HS-27A (cell line): Measurements from ENCODE around the gene KCTD4.
"Not testable (repeated sequence)": the region's sequence is repeated elsewhere in the genome, so short reads cannot be mapped to it uniquely, and the experiment has no call there.

Experiments used
- DNase-seq: peaks from one replicate; pipeline ENCODE4 v3.0.0-alpha.2; 2012; ENCODE audit warnings: low read depth, missing footprints

Gene KCTD4

DNA sequence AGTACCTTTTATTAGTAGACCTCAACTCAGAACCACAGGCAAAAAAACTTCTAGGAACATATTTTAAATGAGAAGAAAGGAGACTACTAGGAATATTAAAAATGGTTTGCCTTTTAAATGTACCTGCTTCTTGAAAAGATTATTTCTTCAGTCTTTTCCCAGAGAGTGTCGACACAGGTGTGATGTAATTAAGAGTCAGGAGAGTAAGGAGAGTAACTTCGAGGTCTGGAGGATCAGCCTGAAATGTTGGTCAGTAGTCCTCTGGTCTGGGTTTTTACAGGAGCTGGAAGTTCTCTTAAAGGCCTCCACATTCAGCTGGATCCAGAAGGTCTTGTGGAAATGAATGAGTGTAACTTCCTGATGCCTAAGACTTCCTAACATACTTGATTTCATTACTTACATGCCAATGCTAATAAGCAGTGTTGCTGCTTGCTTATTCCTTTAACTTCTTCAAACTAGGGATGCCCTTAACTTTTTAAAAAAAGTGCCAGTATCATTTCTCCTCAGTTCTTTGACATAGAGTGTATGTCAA, at the start of gene KCTD4:
TSS of gene KCTD4 (minus strand) at position 345 of the 532 bp plus-strand sequence. CDS start 6,478 bp downstream, outside the sequence.
- DNase-seq = no peak

DNA sequence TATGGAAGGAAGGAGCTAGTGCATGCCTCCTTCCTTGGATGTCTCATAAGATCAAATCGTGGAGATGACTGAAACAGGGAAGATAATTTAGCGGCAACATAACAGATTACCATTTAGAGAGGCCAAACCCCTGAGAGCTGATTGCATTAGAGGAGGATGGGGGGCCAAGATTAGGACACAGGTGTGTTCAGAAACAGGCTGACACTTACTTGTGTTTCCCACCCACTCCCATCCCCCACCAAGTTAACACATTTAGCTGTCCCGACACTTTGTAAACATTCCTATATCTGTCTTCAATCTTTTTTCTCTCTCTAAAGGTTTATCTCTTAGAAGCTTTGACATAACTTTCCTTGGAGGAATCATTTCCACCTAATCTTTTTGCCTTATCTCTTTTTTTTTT, 48.8 kb upstream of the KCTD4 start:
- DNase-seq = no peak

GRCh38 chr13:45244736-45245135, 43.9 kb upstream of the KCTD4 start:
- not testable (repeated sequence) for DNase-seq

DNA sequence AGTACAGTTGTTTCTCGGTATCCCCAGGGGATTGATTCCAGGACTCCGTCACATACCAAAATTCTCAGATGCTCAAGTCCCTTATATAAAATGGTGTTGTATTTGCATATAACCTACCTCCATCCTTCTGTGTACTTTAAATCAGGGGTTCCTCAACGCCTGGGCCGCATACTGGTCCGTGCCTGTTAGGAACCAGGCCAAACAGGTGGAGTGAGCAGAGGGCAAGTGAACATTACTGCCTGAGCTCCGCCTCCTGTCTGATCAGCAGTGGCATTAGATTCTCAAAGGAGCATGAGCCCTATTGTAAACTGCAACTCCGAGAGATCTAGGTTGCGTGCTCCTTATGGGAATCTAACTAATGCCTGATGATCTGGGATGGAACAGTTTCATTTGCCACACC, 42.2 kb upstream of the KCTD4 start:
- DNase-seq = no peak

DNA sequence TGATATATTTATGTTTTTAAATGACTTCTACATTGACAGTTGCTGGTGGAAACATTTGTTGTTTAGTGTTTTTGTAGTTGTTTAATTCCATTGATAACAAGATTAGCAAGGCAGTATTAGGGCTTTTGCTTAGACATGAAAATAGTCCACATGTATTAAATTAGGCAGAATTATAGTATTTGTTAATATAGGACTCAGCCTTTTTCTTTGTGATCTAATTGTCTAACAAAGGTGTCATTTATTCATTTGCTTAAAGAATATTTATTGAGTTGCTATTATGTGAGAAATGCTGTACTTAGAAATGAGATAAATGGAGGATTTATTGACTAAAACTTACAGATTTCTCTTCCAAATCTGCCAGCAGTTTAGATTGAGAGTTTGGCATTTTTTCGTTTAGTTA, 41.7 kb upstream of the KCTD4 start:
- no peak for DNase-seq

DNA sequence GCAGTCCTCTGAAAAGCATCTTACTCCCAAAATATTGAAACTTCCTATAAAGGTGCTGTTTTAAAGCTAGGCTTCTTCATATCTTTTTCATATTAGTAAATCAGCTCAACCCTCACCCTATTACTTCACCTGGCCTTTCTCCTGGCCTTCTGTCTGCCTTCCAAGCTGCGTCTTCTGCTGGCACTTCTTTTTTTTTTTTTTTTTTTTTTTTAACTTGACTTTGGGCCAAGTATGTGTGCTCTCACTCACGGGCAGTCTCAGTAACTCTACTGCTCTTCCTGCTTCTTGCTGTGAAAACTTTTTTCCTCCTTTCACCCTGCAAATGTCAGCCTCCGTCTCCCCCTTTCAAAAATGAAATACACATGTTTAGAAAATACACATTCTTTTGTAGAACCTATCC, 41.2 kb upstream of the KCTD4 start:
- no peak for DNase-seq

- DNase-seq = no peak
These were observed 39.3 kb upstream of the KCTD4 start for GRCh38 chr13:45240143-45240542.

GRCh38 chr13:45238945-45239795, 38.3 kb upstream of the KCTD4 start:
- no peak for DNase-seq

DNA sequence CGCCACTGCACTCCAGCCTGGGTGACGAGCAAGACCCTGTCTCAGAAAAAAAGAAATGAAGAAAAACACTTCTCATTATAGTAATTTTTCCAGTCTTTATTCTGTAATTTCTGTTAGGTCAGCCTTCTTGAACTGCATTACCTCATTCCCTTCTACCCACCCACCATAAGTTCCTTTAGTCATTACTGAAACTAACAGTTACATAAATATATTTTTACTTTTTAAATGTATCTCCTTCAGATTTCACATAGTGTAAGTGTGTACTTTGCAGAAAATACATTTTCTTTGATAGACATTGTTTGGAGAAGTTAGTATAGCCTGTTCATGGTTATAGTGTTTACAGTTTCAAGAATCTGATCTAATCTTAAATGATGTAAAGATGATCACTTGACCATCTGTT, 31.7 kb upstream of the KCTD4 start:
- DNase-seq = no peak

DNA sequence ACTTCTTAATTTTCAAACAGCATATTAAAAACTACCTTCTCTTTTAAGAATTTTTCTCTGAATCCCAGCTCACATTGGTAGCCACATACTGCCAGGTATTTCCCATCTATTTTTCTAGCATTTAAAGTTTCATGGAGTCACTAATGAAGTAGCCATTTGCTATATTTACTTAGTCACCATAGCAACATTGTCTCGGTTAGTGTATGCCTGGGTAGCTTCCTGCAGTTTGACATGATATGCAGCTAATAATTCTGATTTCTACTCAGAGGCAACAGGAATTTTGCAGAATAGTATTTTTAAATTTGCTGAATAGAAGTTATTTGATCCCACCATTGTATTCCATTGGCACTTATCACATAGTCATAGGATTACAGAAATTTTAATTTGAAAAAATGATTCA, 30.9 kb upstream of the KCTD4 start:
- DNase-seq = no peak

GRCh38 chr13:45231305-45231704, 30.5 kb upstream of the KCTD4 start:
- DNase-seq = no peak

- DNase-seq = no peak
These were observed 28.3 kb upstream of the KCTD4 start for GRCh38 chr13:45229172-45229571.

GRCh38 chr13:45228002-45228401, 27.2 kb upstream of the KCTD4 start:
- DNase-seq = no peak

DNA sequence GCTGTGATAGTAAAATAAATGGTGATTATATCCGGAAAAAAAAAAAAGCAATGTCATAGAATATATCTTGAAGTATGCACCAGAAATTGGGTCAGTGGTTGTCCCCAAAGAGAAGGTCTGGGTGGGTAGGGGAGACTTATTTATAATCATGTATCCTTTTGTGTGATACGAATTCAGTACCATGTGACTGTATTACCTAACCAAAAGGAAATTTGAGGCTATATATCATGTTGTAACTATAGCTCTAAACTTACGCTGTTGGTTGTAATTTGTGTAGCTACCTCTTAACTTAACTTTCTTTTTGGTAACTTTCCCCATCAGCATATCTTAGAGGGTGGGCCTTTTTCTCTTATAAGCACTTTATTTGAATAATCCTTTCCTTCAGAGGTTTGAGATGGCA, 25.2 kb upstream of the KCTD4 start:
- DNase-seq = no peak

DNA sequence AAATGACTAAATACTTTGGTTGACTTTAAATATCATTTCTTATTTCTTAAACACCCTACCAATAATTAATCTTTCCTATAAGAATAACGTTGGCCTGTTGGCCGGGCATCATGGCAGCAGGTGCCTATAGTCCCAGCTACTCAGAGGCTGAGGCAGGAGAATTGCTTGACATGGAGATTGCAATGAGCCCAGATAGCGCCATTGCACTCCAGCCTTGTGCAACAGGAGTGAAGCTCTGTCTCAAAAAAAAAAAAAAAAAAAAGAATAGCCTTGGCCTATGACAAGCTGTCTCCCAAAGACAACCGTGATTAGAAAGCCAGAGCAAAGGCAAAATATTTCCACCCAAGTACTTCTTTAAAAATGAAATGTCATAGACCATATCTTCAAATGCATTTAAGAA, 24.5 kb upstream of the KCTD4 start:
- DNase-seq = no peak

DNA sequence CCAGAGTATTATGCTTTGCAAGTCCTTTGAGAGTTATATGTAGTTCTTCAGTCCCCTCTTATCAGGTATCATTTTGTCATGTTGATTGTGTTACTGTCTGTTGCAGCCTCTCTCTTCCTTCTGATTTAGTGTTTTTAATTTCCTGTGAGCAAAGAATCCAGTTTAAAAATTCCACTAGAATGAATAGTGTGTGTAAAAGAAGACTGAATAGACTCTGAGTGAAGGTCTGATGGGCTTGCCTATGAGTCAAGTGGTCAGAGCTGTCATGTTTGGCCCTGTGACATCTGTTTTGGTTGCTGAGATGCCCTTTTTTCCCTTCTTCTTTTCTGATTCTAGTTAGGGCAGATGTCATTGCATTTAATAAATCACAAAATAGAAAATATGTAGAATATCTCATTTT, 23.3 kb upstream of the KCTD4 start:
- DNase-seq = no peak

GRCh38 chr13:45222919-45223318, 22.1 kb upstream of the KCTD4 start:
- DNase-seq = no peak

GRCh38 chr13:45222516-45222915, 21.7 kb upstream of the KCTD4 start:
- no peak for DNase-seq

DNA sequence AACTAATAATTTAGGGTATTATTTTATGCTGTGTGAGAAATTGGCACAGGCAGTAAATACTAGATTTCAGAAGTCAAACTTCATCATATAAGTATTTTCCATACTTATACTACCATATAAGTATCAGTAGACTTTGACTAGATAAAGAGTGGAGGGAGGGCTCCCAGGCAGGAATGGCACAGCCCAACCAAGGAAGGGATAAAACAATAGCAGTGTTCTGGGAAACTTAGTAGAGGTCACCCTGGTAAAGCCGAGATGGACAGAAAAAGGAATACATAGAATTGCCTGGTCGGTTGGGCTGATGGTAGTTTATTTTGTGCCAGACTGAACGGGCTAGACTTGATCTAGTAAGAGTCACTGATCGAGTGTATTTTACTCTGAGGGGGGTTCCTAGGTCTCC, 19.6 kb upstream of the KCTD4 start:
- no peak for DNase-seq

DNA sequence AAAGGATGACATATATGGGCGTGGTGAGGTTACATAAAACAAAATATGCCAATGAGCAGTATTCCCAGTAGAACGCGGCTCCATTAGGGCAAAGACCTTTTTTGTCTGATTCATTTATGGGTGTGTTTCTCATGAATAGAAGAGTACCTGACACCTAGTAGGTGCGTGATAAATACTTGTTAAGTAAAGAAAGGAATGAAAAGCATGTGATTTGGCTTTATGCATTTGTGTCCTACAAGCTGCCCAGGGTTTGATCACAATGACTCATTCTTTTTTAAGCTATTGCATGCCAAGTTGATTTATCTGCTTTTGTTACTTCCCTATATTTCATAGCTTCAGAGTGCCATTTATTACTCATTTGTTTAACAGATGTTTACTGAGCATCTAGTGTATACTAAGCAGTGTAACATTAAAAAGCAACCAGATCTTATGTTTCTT, 19.1 kb upstream of the KCTD4 start:
- DNase-seq = peak; percentile 67

- no peak for DNase-seq
These were observed 18.5 kb upstream of the KCTD4 start for GRCh38 chr13:45219123-45219891.

DNA sequence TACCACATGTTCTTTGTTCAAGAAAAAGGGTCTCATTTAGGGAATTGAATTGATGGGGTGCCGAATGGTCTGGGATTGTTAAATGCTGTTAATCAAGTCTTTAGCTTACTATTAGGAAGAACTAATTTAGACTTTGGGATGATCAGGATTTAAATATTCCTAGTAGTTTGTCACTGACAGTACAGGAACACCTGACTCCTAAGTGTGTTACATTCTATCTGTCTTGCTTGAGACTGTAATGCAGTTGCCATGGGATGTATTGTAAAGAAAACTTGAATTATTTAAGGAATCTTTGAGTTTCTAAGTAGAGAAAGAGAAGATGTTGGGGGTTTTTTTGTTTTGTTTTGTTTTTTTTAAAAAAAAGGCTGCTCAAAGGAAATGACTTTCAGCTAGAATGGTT, 17.8 kb upstream of the KCTD4 start:
- DNase-seq = no peak

GRCh38 chr13:45216193-45216592, 15.3 kb upstream of the KCTD4 start:
- DNase-seq = no peak
